GM15510 (cell line): Measurements from ENCODE around the gene UNC13A.

Experiments used
- POLR2A ChIP-seq: IDR thresholded peaks from 3 replicates; pipeline ENCODE4 v1.6.1; 2011; ENCODE audit warnings: borderline replicate concordance; ENCODE audit not compliant: insufficient read length; ENCODE audit errors: extremely low read depth

Gene UNC13A

GRCh38 chr19:17562097-17562496 lies 126.1 kb downstream of the UNC13A start:
- no peak for TF ChIP-seq POLR2A

GRCh38 chr19:17560205-17560595 lies 128.0 kb downstream of the UNC13A start:
- no peak for TF ChIP-seq POLR2A

- TF ChIP-seq POLR2A = no peak
Measured at GRCh38 chr19:17557466-17557865, 130.7 kb downstream of the UNC13A start.

- TF ChIP-seq POLR2A = no peak
Measured at GRCh38 chr19:17556995-17557394, 131.2 kb downstream of the UNC13A start.

GRCh38 chr19:17555929-17556813 lies 132.0 kb downstream of the UNC13A start:
- TF ChIP-seq POLR2A = peak; percentile 21

GRCh38 chr19:17555480-17555928 lies 132.7 kb downstream of the UNC13A start, which contains the start of gene COLGALT1:
Gene COLGALT1 (plus strand): TSS chr19:17555649. CDS start chr19:17555714, 65 bp downstream.
- peak; percentile 44 for TF ChIP-seq POLR2A

GRCh38 chr19:17554968-17555479 lies 133.1 kb downstream of the UNC13A start:
- TF ChIP-seq POLR2A = no peak

- TF ChIP-seq POLR2A = no peak
Measured at GRCh38 chr19:17553256-17553655, 134.9 kb downstream of the UNC13A start.
